Hepatocyte (in vitro differentiated cells): ENCODE measurements around the gene OR11H1. TPM values are rescaled to one million over a fixed set of nuclear protein-coding genes. Genes with fewer than 3 reads are reported as not detected.
"Not testable (repeated sequence)": the region's sequence is repeated elsewhere in the genome, so short reads cannot be mapped to it uniquely, and the experiment has no call there.

ENCODE experiments used
- DNase-seq: peaks from one replicate; pipeline ENCODE4 v3.0.0-alpha.2; 2016; ENCODE audit warnings: low spot score
- H2AFZ ChIP-seq: fragments of 200-600 bp; sonication (generic); 2 replicates; pipeline ENCODE4 v1.6.0; 2016; ENCODE audit warnings: antibody characterized with exemption, mild to moderate bottlenecking
- H3K27ac ChIP-seq: fragments of 200-600 bp; sonication (generic); 2 replicates; pipeline ENCODE4 v1.5.1; 2016; ENCODE audit warnings: mild to moderate bottlenecking
- H3K27me3 ChIP-seq: fragments of 200-600 bp; sonication (generic); 2 replicates; pipeline ENCODE4 v1.6.1; 2016
- H3K36me3 ChIP-seq: fragments of 200-600 bp; sonication (generic); replicated peaks from 2 replicates; pipeline ENCODE4 v1.5.1; 2016; ENCODE audit warnings: low read depth; ENCODE audit not compliant: insufficient read depth
- H3K4me1 ChIP-seq: fragments of 200-600 bp; sonication (generic); 2 replicates; pipeline ENCODE4 v1.5.1; 2016; ENCODE audit warnings: mild to moderate bottlenecking, moderate library complexity; ENCODE audit not compliant: insufficient read depth
- H3K4me2 ChIP-seq: fragments of 200-600 bp; sonication (generic); 2 replicates; pipeline ENCODE4 v1.6.0; 2016
- H3K4me3 ChIP-seq: fragments of 200-600 bp; sonication (generic); 2 replicates; pipeline ENCODE4 v1.5.1; 2016; ENCODE audit warnings: mild to moderate bottlenecking
- H3K79me2 ChIP-seq: fragments of 200-600 bp; sonication (generic); 2 replicates; pipeline ENCODE4 v1.6.0; 2017; ENCODE audit warnings: mild to moderate bottlenecking
- H3K9me2 ChIP-seq: fragments of 200-600 bp; sonication (generic); replicated peaks from 2 replicates; pipeline ENCODE4 v1.6.0; 2017; ENCODE audit warnings: mild to moderate bottlenecking; ENCODE audit not compliant: insufficient read depth
- H3K9me3 ChIP-seq: fragments of 200-600 bp; sonication (generic); 2 replicates; pipeline ENCODE4 v1.5.1; 2016; ENCODE audit warnings: low read depth, mild to moderate bottlenecking
- H4K20me1 ChIP-seq: fragments of 200-600 bp; sonication (generic); 2 replicates; pipeline ENCODE4 v1.6.0; 2016; ENCODE audit warnings: mild to moderate bottlenecking; ENCODE audit not compliant: insufficient read depth, poor library complexity, severe bottlenecking
- WGBS: methylation state at CpG from one replicate; pipeline ENCODE4 v1.1.6; 2016; ENCODE audit warnings: low lambda C conversion rate; ENCODE audit errors: missing lambda C conversion rate; 5-methylcytosine and 5-hydroxymethylcytosine counted together
- polyA plus RNA-seq: library from polyadenylated mRNA; unstranded; fragments of >200 nt; fragmentation: Nextera tagmentation; extraction: Ambion mirVana; gene quantifications from 2 replicates; pipeline ENCODE4 v1.2.1, GENCODE V29; 2016
- total RNA-seq: library from RNA; depleted of rRNA; stranded (reverse); fragments of >200 nt; gene quantifications from 2 replicates; pipeline ENCODE4 v1.2.3, GENCODE V29; 2014

OR11H1 gene
- total RNA-seq (not detected in 2 replicates), polyA plus RNA-seq (not detected in 2 replicates)

- no CpG with 5 or more reads among the region's 3 CpGs for WGBS
- DNase-seq, H2AFZ ChIP-seq: not testable (repeated sequence)
These were observed at the start of gene OR11H1 for GRCh38 chr22:15527892-15528291. Gene OR11H1, plus strand, starts transcription at chr22:15528192. Its CDS starts 0 bp downstream, at chr22:15528192.

DNA sequence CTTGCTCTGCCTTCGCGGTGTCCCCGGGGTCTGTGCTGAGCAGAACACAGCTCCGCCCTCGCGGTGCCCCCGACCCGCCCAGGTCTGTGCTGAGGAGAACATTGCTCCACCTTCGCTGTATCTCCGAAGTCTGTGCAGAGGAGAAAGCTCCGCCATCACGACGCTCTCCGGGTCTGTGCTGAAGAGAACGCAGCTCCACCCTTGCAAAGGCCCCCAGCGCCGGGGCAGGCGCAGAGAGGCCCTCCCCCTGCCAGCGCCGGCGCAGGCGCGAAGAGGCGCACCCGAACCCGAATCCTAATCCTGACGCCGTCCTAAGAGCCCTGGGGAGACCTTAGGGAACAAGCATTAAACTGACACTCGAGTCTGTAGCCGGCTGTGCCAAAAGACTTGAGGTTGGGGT, 18.0 kb upstream of the OR11H1 start:
- not testable (repeated sequence) for H4K20me1 ChIP-seq, H2AFZ ChIP-seq, H3K27me3 ChIP-seq, H3K27ac ChIP-seq, DNase-seq, H3K4me3 ChIP-seq, H3K4me1 ChIP-seq, H3K9me3 ChIP-seq, H3K79me2 ChIP-seq, H3K36me3 ChIP-seq, H3K4me2 ChIP-seq, H3K9me2 ChIP-seq
- 96% methylated on average over 16 of the region's 30 CpGs for WGBS

More at GRCh38 chr22:15527892-15528291, at the start of gene OR11H1:
- H3K4me2 ChIP-seq, H3K4me1 ChIP-seq, H3K36me3 ChIP-seq, H3K9me2 ChIP-seq, H3K27me3 ChIP-seq, H4K20me1 ChIP-seq, H3K4me3 ChIP-seq, H3K79me2 ChIP-seq, H3K27ac ChIP-seq, H3K9me3 ChIP-seq: not testable (repeated sequence)

GRCh38 chr22:15515896-15516295, 12.1 kb upstream of the OR11H1 start:
- not testable (repeated sequence) for H2AFZ ChIP-seq, H3K79me2 ChIP-seq, H3K4me2 ChIP-seq, H3K9me3 ChIP-seq, H4K20me1 ChIP-seq, H3K9me2 ChIP-seq, H3K4me3 ChIP-seq, H3K36me3 ChIP-seq, H3K4me1 ChIP-seq, H3K27ac ChIP-seq, H3K27me3 ChIP-seq
- DNase-seq: peak; percentile 1
- 88% methylated on average over 9 of the region's 9 CpGs for WGBS

DNA sequence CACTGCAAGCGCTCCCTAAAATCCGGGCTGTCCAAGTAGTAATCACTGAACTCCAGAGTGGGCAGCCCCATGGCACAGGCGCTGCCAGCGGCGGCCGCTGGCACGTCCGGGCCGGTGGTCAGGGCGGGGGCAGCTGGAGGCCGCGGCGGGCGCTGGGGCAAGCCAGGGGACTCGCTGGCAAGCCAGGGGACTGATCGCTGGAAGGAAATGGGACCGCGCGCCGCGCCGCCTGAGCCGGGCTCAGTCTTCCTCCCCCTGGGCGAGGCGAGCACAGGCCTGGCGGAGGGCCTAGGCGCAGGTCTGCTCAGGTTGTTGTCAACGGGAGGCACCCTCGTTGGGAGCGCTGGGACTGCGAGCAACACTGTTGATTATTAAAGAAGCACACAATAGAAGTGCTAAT, 25.8 kb downstream of the OR11H1 start:
- DNase-seq: peak; percentile 1
- not testable (repeated sequence) for H3K9me2 ChIP-seq, H3K27ac ChIP-seq, H3K4me2 ChIP-seq, H3K4me3 ChIP-seq, H2AFZ ChIP-seq, H3K4me1 ChIP-seq, H3K27me3 ChIP-seq, H3K36me3 ChIP-seq, H4K20me1 ChIP-seq, H3K9me3 ChIP-seq, H3K79me2 ChIP-seq
- 87% methylated on average over 17 of the region's 31 CpGs for WGBS

DNA sequence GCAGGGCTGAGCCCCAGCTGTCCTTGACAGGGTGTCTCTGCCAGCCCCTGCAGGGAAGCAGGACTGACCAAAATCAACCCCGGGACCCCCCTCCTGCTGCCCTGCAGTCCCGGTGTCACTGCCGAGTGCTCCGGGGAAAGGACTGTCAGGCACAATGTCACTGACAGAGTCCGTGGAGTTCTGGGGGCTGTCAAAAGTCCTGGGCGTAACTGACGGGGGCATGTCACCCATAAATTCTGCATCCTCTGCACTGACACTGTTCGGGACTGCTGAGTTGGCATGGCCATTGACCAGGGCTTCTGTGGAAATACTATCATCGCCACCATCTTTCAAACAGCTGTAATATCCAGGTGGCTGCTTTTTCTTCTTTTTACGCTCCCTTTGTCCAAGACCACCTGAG, 35.5 kb downstream of the OR11H1 start:
- not testable (repeated sequence) for H3K4me1 ChIP-seq, H3K4me3 ChIP-seq, H3K9me3 ChIP-seq, H3K27me3 ChIP-seq, DNase-seq, H3K4me2 ChIP-seq, H2AFZ ChIP-seq, H3K36me3 ChIP-seq, H3K79me2 ChIP-seq, H4K20me1 ChIP-seq, H3K9me2 ChIP-seq, H3K27ac ChIP-seq
- WGBS: 80% methylated on average over 9 of the region's 10 CpGs

DNA sequence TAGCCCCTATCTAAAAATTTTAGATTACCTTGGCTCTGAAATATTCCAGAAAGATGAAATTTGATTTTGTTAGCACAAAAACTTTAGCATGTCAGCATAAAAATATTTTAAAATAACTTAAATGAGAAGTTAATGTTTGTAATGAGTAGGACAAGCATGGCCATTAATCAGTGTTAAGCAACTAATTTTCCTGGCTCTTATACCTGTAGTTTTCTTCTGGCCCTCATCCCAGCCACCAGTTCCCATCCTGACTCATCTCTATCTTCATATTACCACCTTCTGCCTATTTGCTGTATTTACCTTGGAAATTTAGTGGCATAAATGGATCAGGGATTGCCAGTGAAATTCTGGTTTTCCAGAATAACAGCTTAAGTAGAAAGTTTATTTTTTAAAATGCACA, 37.1 kb downstream of the OR11H1 start:
- H3K4me1 ChIP-seq, H3K4me2 ChIP-seq, H3K79me2 ChIP-seq, DNase-seq, H3K27me3 ChIP-seq, H3K9me2 ChIP-seq, H4K20me1 ChIP-seq, H3K36me3 ChIP-seq, H3K27ac ChIP-seq, H3K4me3 ChIP-seq, H3K9me3 ChIP-seq, H2AFZ ChIP-seq: not testable (repeated sequence)

Other genes starting within 250 kb of the OR11H1 start
- not detected in 2 replicates for gene POTEH, start 161.8 kb downstream of the OR11H1 start, total RNA-seq
- gene POTEH, start 161.8 kb downstream of the OR11H1 start, polyA plus RNA-seq: not detected in 2 replicates